SK-N-SH treated with all-trans-retinoic acid at 6 μM for 48 hours (cell line): ENCODE data around the gene TBKBP1.

Source experiments
- ATAC-seq: fragments of 200-7000 bp; cut with Tn5 transposase; 3 replicates; pipeline ENCODE4 v1.9.1; 2020; ENCODE audit warnings: mild to moderate bottlenecking, moderate library complexity
- ARNTL ChIP-seq: fragments of 450-650 bp; formaldehyde crosslinking; IDR thresholded peaks from 2 replicates; pipeline ENCODE4 v1.5.0; 2020; ENCODE audit warnings: low read depth, mild to moderate bottlenecking, moderate library complexity, borderline replicate concordance
- BACH2 ChIP-seq: fragments of 250-450 bp; sonication (Bioruptor Pico); IDR thresholded peaks from 2 replicates; pipeline ENCODE4 v1.9.0; 2021; ENCODE audit warnings: mild to moderate bottlenecking, borderline replicate concordance
- CSDC2 ChIP-seq: fragments of 250-450 bp; sonication (Bioruptor Pico); IDR thresholded peaks from 2 replicates; pipeline ENCODE4 v1.5.0; 2020; ENCODE audit warnings: mild to moderate bottlenecking, moderate library complexity
- ESRRG ChIP-seq: fragments of 250-450 bp; sonication (Bioruptor Pico); IDR thresholded peaks from 2 replicates; pipeline ENCODE4 v1.6.1; 2021; ENCODE audit warnings: mild to moderate bottlenecking
- ISL1 ChIP-seq: fragments of 250-450 bp; sonication (Bioruptor Pico); IDR thresholded peaks from 2 replicates; pipeline ENCODE4 v2.1.2; 2022; ENCODE audit warnings: mild to moderate bottlenecking, moderate library complexity
- OSR1 ChIP-seq: fragments of 250-450 bp; sonication (Bioruptor Pico); IDR thresholded peaks from 2 replicates; pipeline ENCODE4 v1.8.0; 2022; ENCODE audit warnings: moderate library complexity, mild to moderate bottlenecking, inconsistent platforms
- PPARA ChIP-seq: fragments of 250-450 bp; sonication (Bioruptor Pico); IDR thresholded peaks from 2 replicates; pipeline ENCODE4 v1.5.0; 2020; ENCODE audit warnings: mild to moderate bottlenecking, borderline replicate concordance
- RARB ChIP-seq: fragments of 250-450 bp; sonication (Bioruptor Pico); IDR thresholded peaks from 2 replicates; pipeline ENCODE4 v1.8.0; 2021; ENCODE audit warnings: mild to moderate bottlenecking, moderate library complexity
- TCF4 ChIP-seq: fragments of 250-450 bp; sonication (Bioruptor Pico); IDR thresholded peaks from 2 replicates; pipeline ENCODE4 v1.8.0; 2021; ENCODE audit warnings: mild to moderate bottlenecking, moderate library complexity, borderline replicate concordance
- ZC3H10 ChIP-seq: fragments of 250-450 bp; sonication (Bioruptor Pico); IDR thresholded peaks from 2 replicates; pipeline ENCODE4 v1.5.1; 2021; ENCODE audit warnings: mild to moderate bottlenecking, moderate library complexity
- ZFP3 ChIP-seq: fragments of 250-450 bp; sonication (Bioruptor Pico); IDR thresholded peaks from 2 replicates; pipeline ENCODE4 v1.5.0; 2020; ENCODE audit warnings: mild to moderate bottlenecking, moderate library complexity
- ZNF565 ChIP-seq: fragments of 450-650 bp; formaldehyde crosslinking; conservative IDR thresholded peaks from 2 replicates; pipeline ENCODE4 v1.5.0; 2020; ENCODE audit warnings: low read depth, mild to moderate bottlenecking, moderate library complexity
- ZNF70 ChIP-seq: fragments of 450-650 bp; formaldehyde crosslinking; IDR thresholded peaks from 2 replicates; pipeline ENCODE4 v1.5.0; 2020; ENCODE audit warnings: mild to moderate bottlenecking, moderate library complexity
- ZNF8 ChIP-seq: fragments of 450-650 bp; formaldehyde crosslinking; IDR thresholded peaks from 2 replicates; pipeline ENCODE4 v1.5.0; 2020; ENCODE audit warnings: mild to moderate bottlenecking, moderate library complexity
- TF ChIP-seq, protein P1 (sequence below): fragments of 250-450 bp; sonication (Bioruptor Pico); IDR thresholded peaks from 2 replicates; pipeline ENCODE4 v1.8.0; 2021; ENCODE audit warnings: low read depth, mild to moderate bottlenecking, moderate library complexity, borderline replicate concordance
- TF ChIP-seq, protein P2 (sequence below): fragments of 250-450 bp; sonication (Bioruptor Pico); IDR thresholded peaks from 2 replicates; pipeline ENCODE4 v1.5.0; 2020; ENCODE audit warnings: mild to moderate bottlenecking, moderate library complexity
- TF ChIP-seq, protein P3 (sequence below): fragments of 250-450 bp; sonication (Bioruptor Pico); IDR thresholded peaks from 2 replicates; pipeline ENCODE4 v1.5.1; 2020; ENCODE audit warnings: low read depth, mild to moderate bottlenecking, moderate library complexity
- TF ChIP-seq, protein P4 (sequence below): fragments of 250-450 bp; sonication (Bioruptor Pico); IDR thresholded peaks from 2 replicates; pipeline ENCODE4 v1.8.0; 2020; ENCODE audit warnings: mild to moderate bottlenecking, moderate library complexity, borderline replicate concordance

Gene TBKBP1

DNA sequence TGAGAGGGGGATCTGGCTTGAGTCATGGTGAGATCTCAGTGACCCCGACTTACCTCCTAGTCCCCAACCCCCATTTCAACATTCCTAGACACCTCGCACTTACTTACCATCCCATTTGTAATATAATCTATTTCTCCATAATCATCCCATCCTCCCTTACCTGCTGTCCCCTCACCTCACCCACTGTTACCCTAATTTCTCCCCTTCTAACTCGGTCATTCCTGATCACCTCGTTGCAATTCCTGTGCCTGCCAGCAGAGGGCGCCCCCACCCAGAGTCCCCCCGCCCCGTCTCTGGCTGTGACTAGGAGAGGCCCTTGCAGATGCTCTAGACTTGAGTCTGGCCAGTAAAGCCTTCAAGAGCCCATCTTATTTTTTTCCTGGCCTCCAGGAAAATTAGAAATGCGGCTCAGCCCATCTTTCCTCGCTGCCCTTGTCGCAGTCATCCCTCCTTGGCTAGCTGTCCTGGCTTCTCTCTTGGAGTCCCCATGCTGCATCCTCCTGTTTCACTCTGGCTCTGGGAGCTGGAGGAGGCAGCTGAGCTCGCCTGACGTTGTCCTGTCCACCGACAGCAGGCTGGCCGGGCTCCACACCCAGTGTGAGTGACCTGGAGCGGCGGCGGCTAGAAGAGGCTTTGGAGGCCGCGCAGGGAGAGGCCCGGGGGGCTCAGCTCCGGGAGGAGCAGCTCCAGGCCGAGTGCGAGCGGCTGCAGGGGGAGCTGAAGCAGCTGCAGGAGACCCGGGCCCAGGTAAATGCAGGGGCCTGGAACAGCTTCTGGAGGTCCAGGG lies 5.0 kb downstream of the TBKBP1 start:
- TF ChIP-seq ZC3H10 (no peak), ESRRG (no peak), PPARA (CRISPR knock-in tag) (no peak), RARB (CRISPR knock-in tag) (no peak), CSDC2 (CRISPR knock-in tag) (no peak)
- TF ChIP-seq, protein P1, sequence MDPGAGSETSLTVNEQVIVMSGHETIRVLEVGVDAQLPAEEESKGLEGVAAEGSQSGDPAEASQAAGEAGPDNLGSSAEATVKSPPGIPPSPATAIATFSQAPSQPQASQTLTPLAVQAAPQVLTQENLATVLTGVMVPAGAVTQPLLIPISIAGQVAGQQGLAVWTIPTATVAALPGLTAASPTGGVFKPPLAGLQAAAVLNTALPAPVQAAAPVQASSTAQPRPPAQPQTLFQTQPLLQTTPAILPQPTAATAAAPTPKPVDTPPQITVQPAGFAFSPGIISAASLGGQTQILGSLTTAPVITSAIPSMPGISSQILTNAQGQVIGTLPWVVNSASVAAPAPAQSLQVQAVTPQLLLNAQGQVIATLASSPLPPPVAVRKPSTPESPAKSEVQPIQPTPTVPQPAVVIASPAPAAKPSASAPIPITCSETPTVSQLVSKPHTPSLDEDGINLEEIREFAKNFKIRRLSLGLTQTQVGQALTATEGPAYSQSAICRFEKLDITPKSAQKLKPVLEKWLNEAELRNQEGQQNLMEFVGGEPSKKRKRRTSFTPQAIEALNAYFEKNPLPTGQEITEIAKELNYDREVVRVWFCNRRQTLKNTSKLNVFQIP (CRISPR knock-in tag), result no peak
- peak; percentile 59 for ATAC-seq

DNA sequence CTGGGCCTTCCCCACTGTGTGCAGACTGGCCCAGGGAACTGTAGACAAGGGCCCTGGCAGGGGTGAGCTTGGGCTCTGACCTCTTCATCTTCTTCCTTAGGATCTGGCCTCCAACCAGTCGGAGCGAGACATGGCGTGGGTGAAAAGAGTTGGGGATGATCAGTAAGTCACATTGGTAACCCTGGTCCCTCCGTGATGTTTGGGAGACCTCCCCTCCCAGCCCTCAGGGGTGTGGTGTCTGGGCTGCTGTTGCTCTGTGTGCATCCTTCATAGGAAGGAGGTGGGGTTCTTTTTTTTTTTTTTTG lies 5.5 kb downstream of the TBKBP1 start:
- TF ChIP-seq CSDC2 (CRISPR knock-in tag) (no peak), PPARA (CRISPR knock-in tag) (no peak), ZNF70 (no peak), TCF4 (CRISPR knock-in tag) (no peak), OSR1 (CRISPR knock-in tag) (no peak), ZNF565 (CRISPR knock-in tag) (no peak)
- TF ChIP-seq, protein P1 (CRISPR knock-in tag), result no peak
- no peak for ATAC-seq

DNA sequence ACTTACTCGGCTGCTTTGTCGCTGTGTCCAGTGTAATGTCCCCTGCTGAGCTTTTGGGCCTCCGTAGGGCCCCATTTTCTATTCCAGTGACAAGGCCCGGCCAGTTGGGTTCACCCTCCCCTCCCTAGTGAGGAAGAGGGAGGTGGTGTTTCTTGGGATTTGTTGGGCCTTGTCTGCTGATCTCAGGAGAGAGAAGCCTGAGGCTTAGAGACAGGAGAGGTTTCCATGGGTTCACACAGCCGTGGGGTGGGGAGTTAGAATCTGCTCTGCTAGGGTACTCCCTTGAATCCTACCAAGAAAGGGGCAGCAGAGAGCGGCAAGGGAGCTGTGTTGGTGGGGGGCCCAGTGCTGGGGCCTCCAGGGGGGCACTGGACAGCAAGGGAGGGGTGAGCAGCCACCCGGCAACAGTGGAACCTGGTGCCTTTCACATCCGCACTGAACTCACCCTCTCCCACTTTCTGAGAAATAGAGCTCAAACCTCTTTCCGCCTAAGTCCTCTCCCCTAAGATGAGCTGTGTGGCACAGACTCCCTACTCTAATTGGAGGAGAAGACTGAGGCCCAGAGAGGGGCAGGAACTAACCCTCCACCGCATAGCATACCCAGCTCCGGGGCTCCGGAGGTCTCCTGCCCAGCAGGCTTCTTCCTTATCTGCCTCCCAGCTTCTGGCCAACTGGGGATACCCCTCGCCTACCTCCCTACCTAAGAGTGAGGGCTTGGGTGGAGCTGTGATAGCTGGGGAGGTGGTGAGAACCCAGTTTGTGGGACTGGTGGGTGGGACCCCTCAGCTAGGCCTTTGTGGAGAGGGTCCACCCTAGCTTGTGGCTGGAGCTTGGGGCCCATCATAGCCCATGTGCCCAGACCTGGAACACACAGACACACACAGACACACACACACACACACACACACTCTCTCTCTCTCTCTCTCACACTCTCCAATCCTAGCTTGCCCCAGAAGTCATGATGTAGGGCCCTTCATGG lies 6.8 kb downstream of the TBKBP1 start:
- TF ChIP-seq, protein P2, sequence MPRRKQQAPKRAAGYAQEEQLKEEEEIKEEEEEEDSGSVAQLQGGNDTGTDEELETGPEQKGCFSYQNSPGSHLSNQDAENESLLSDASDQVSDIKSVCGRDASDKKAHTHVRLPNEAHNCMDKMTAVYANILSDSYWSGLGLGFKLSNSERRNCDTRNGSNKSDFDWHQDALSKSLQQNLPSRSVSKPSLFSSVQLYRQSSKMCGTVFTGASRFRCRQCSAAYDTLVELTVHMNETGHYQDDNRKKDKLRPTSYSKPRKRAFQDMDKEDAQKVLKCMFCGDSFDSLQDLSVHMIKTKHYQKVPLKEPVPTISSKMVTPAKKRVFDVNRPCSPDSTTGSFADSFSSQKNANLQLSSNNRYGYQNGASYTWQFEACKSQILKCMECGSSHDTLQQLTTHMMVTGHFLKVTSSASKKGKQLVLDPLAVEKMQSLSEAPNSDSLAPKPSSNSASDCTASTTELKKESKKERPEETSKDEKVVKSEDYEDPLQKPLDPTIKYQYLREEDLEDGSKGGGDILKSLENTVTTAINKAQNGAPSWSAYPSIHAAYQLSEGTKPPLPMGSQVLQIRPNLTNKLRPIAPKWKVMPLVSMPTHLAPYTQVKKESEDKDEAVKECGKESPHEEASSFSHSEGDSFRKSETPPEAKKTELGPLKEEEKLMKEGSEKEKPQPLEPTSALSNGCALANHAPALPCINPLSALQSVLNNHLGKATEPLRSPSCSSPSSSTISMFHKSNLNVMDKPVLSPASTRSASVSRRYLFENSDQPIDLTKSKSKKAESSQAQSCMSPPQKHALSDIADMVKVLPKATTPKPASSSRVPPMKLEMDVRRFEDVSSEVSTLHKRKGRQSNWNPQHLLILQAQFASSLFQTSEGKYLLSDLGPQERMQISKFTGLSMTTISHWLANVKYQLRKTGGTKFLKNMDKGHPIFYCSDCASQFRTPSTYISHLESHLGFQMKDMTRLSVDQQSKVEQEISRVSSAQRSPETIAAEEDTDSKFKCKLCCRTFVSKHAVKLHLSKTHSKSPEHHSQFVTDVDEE (CRISPR knock-in tag), result no peak
- no peak for TF ChIP-seq OSR1 (CRISPR knock-in tag)
- no peak for TF ChIP-seq ARNTL
- TF ChIP-seq, protein P1 (CRISPR knock-in tag), result no peak
- no peak for TF ChIP-seq BACH2 (CRISPR knock-in tag)
- no peak for TF ChIP-seq ZC3H10
- no peak for TF ChIP-seq ISL1 (CRISPR knock-in tag)
- TF ChIP-seq ZFP3 (CRISPR knock-in tag), result no peak
- TF ChIP-seq TCF4 (CRISPR knock-in tag), result no peak
- no peak for TF ChIP-seq ZNF565 (CRISPR knock-in tag)
- no peak for TF ChIP-seq ZNF8 (CRISPR knock-in tag)
- TF ChIP-seq, protein P3, sequence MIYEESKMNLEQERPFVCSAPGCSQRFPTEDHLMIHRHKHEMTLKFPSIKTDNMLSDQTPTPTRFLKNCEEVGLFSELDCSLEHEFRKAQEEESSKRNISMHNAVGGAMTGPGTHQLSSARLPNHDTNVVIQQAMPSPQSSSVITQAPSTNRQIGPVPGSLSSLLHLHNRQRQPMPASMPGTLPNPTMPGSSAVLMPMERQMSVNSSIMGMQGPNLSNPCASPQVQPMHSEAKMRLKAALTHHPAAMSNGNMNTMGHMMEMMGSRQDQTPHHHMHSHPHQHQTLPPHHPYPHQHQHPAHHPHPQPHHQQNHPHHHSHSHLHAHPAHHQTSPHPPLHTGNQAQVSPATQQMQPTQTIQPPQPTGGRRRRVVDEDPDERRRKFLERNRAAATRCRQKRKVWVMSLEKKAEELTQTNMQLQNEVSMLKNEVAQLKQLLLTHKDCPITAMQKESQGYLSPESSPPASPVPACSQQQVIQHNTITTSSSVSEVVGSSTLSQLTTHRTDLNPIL (CRISPR knock-in tag), result no peak
- TF ChIP-seq, protein P4, sequence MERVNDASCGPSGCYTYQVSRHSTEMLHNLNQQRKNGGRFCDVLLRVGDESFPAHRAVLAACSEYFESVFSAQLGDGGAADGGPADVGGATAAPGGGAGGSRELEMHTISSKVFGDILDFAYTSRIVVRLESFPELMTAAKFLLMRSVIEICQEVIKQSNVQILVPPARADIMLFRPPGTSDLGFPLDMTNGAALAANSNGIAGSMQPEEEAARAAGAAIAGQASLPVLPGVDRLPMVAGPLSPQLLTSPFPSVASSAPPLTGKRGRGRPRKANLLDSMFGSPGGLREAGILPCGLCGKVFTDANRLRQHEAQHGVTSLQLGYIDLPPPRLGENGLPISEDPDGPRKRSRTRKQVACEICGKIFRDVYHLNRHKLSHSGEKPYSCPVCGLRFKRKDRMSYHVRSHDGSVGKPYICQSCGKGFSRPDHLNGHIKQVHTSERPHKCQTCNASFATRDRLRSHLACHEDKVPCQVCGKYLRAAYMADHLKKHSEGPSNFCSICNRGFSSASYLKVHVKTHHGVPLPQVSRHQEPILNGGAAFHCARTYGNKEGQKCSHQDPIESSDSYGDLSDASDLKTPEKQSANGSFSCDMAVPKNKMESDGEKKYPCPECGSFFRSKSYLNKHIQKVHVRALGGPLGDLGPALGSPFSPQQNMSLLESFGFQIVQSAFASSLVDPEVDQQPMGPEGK, result no peak
- ATAC-seq, result no peak
